HEK293 (cell line): Measurements from ENCODE around the gene LDHAL6B.

Experiments used
- CTCF ChIA-PET: fragments of 350-600 bp; formaldehyde crosslinking; extraction: SDS; loops from one replicate; lab custom pipeline; 2021; ENCODE audit warnings: antibody characterized with exemption; lab: Yijun Ruan, JAX
- POLR2A ChIA-PET: fragments of 300-600 bp; formaldehyde crosslinking; extraction: SDS; loops from one replicate; lab custom pipeline; 2020; ENCODE audit warnings: antibody characterized with exemption, inconsistent platforms; lab: Yijun Ruan, JAX
- H3K27ac ChIP-seq: fragments of 200-500 bp; sonication (Bioruptor generic); 2 replicates; pipeline ENCODE4 v1.5.1; 2014; ENCODE audit warnings: low read depth, low read length, control low read depth, inconsistent platforms; ENCODE audit errors: extremely low read depth
- H3K36me3 ChIP-seq, 2 experiments: fragments of 200-500 bp in 1 of 2; sonication (Bioruptor generic) in 1 of 2; 1 replicate in 1 of 2; 2 replicates in 1 of 2; pipeline ENCODE4 v1.5.1; 2014 to 2017; ENCODE audit warnings: inconsistent platforms in 2 of 2, low read length in 2 of 2; ENCODE audit not compliant: control insufficient read depth in 2 of 2, insufficient read depth in 1 of 2
- H3K4me1 ChIP-seq: fragments of 200-500 bp; sonication (Bioruptor generic); 2 replicates; pipeline ENCODE4 v1.5.1; 2014; ENCODE audit warnings: mild to moderate bottlenecking, low read length, inconsistent platforms; ENCODE audit not compliant: control insufficient read depth, insufficient read depth
- H3K4me3 ChIP-seq: 2 replicates; pipeline ENCODE4 v1.5.1; 2011; ENCODE audit warnings: low read depth, mild to moderate bottlenecking, control low read depth, low read length, moderate library complexity
- H3K9me3 ChIP-seq: fragments of 200-500 bp; sonication (Bioruptor generic); 2 replicates; pipeline ENCODE4 v1.5.1; 2014; ENCODE audit warnings: low read depth, low read length, inconsistent platforms; ENCODE audit not compliant: control insufficient read depth, insufficient read depth
- AEBP2 ChIP-seq: fragments of 450-650 bp; formaldehyde crosslinking; IDR thresholded peaks from 2 replicates; pipeline ENCODE4 v1.5.1; 2016; ENCODE audit warnings: missing biosample characterization, missing genetic modification characterization, borderline replicate concordance
- BCL11A ChIP-seq: fragments of 450-650 bp; formaldehyde crosslinking; IDR thresholded peaks from 2 replicates; pipeline ENCODE4 v1.5.1; 2016; ENCODE audit warnings: low read depth, missing biosample characterization, missing genetic modification characterization
- KLF17 ChIP-seq: fragments of 450-650 bp; formaldehyde crosslinking; IDR thresholded peaks from 2 replicates; pipeline ENCODE4 v1.5.1; 2016; ENCODE audit warnings: missing biosample characterization, missing genetic modification characterization
- KLF9 ChIP-seq: fragments of 450-650 bp; formaldehyde crosslinking; IDR thresholded peaks from 2 replicates; pipeline ENCODE4 v1.5.1; 2016; ENCODE audit warnings: missing biosample characterization, missing genetic modification characterization, low read depth
- MYNN ChIP-seq: fragments of 450-650 bp; formaldehyde crosslinking; IDR thresholded peaks from 2 replicates; pipeline ENCODE4 v1.5.1; 2016; ENCODE audit warnings: missing biosample characterization, missing genetic modification characterization, borderline replicate concordance
- OSR2 ChIP-seq: fragments of 450-650 bp; formaldehyde crosslinking; IDR thresholded peaks from 2 replicates; pipeline ENCODE4 v1.5.1; 2016; ENCODE audit warnings: missing biosample characterization, missing genetic modification characterization
- PBX3 ChIP-seq: sonication (generic); formaldehyde crosslinking; IDR thresholded peaks from 2 replicates; pipeline ENCODE4 v1.8.1; 2022; ENCODE audit warnings: mild to moderate bottlenecking, moderate library complexity, missing genetic modification reagents
- SALL2 ChIP-seq: fragments of 450-650 bp; formaldehyde crosslinking; IDR thresholded peaks from 2 replicates; pipeline ENCODE4 v1.5.0; 2017; ENCODE audit warnings: missing biosample characterization, mild to moderate bottlenecking, missing genetic modification characterization, borderline replicate concordance
- SP2 ChIP-seq: fragments of 450-650 bp; formaldehyde crosslinking; IDR thresholded peaks from 2 replicates; pipeline ENCODE4 v1.5.1; 2016; ENCODE audit warnings: missing biosample characterization, missing genetic modification characterization
- YY2 ChIP-seq: fragments of 450-650 bp; formaldehyde crosslinking; IDR thresholded peaks from 2 replicates; pipeline ENCODE4 v1.5.1; 2016; ENCODE audit warnings: missing biosample characterization, missing genetic modification characterization
- ZBTB11 ChIP-seq: fragments of 450-650 bp; formaldehyde crosslinking; conservative IDR thresholded peaks from 2 replicates; pipeline ENCODE4 v1.5.1; 2016; ENCODE audit warnings: low read depth, missing biosample characterization, missing genetic modification characterization
- ZBTB20 ChIP-seq: fragments of 450-650 bp; formaldehyde crosslinking; IDR thresholded peaks from 2 replicates; pipeline ENCODE4 v1.5.1; 2016; ENCODE audit warnings: missing biosample characterization, missing genetic modification characterization
- ZBTB44 ChIP-seq: fragments of 450-650 bp; IDR thresholded peaks from 2 replicates; pipeline ENCODE4 v1.5.1; 2018; ENCODE audit warnings: missing biosample characterization, mild to moderate bottlenecking, missing genetic modification characterization
- ZEB2 ChIP-seq: fragments of 450-650 bp; formaldehyde crosslinking; IDR thresholded peaks from 2 replicates; pipeline ENCODE4 v1.5.1; 2016; ENCODE audit warnings: missing biosample characterization, missing genetic modification characterization
- ZIC2 ChIP-seq: fragments of 450-650 bp; formaldehyde crosslinking; IDR thresholded peaks from 2 replicates; pipeline ENCODE4 v1.5.1; 2016; ENCODE audit warnings: missing biosample characterization, missing genetic modification characterization
- ZNF18 ChIP-seq: fragments of 450-650 bp; formaldehyde crosslinking; IDR thresholded peaks from 2 replicates; pipeline ENCODE4 v1.5.1; 2016; ENCODE audit warnings: missing biosample characterization, missing genetic modification characterization
- ZNF211 ChIP-seq: fragments of 450-650 bp; formaldehyde crosslinking; IDR thresholded peaks from 2 replicates; pipeline ENCODE4 v1.5.1; 2016; ENCODE audit warnings: low read depth, missing biosample characterization, missing genetic modification characterization
- ZNF214 ChIP-seq: fragments of 450-650 bp; formaldehyde crosslinking; IDR thresholded peaks from 2 replicates; pipeline ENCODE4 v1.5.1; 2017; ENCODE audit warnings: missing biosample characterization, mild to moderate bottlenecking, missing genetic modification characterization, borderline replicate concordance
- ZNF239 ChIP-seq: fragments of 450-650 bp; formaldehyde crosslinking; IDR thresholded peaks from 2 replicates; pipeline ENCODE4 v1.5.1; 2016; ENCODE audit warnings: missing biosample characterization, missing genetic modification characterization
- ZNF266 ChIP-seq: fragments of 450-650 bp; formaldehyde crosslinking; IDR thresholded peaks from 2 replicates; pipeline ENCODE4 v1.5.1; 2016; ENCODE audit warnings: missing biosample characterization, missing genetic modification characterization, low read depth
- ZNF354C ChIP-seq: fragments of 450-650 bp; formaldehyde crosslinking; IDR thresholded peaks from 2 replicates; pipeline ENCODE4 v1.5.1; 2016; ENCODE audit warnings: missing biosample characterization, missing genetic modification characterization, low read depth, borderline replicate concordance
- ZNF362 ChIP-seq: fragments of 450-650 bp; formaldehyde crosslinking; IDR thresholded peaks from 2 replicates; pipeline ENCODE4 v1.5.1; 2016; ENCODE audit warnings: missing biosample characterization, missing genetic modification characterization
- ZNF548 ChIP-seq: fragments of 450-650 bp; formaldehyde crosslinking; IDR thresholded peaks from 2 replicates; pipeline ENCODE4 v1.5.1; 2016; ENCODE audit warnings: missing biosample characterization, missing genetic modification characterization
- ZNF549 ChIP-seq: fragments of 450-650 bp; IDR thresholded peaks from 2 replicates; pipeline ENCODE4 v1.5.1; 2018; ENCODE audit warnings: missing biosample characterization, missing genetic modification characterization, mild to moderate bottlenecking, inconsistent platforms, moderate library complexity
- ZNF561 ChIP-seq: fragments of 450-650 bp; IDR thresholded peaks from 2 replicates; pipeline ENCODE4 v1.5.1; 2018; ENCODE audit warnings: missing biosample characterization, missing genetic modification characterization, borderline replicate concordance
- ZNF777 ChIP-seq: fragments of 450-650 bp; formaldehyde crosslinking; IDR thresholded peaks from 2 replicates; pipeline ENCODE4 v1.5.1; 2017; ENCODE audit warnings: missing biosample characterization, missing genetic modification characterization, borderline replicate concordance

Gene LDHAL6B

GRCh38 chr15:59190291-59190690 is 16.4 kb upstream of the LDHAL6B start:
- CTCF ChIA-PET = no interaction called here

GRCh38 chr15:59191855-59192237 is 14.8 kb upstream of the LDHAL6B start:
- POLR2A ChIA-PET = no interaction called here
- no peak overlapping the region for H3K4me3 ChIP-seq
- TF ChIP-seq ZNF239 = no peak
- no peak for TF ChIP-seq SP2 (tag by site-specific recombination)
- no peak for TF ChIP-seq YY2 (tag by site-specific recombination)
- no peak for TF ChIP-seq ZBTB44 (tag by site-specific recombination)
- TF ChIP-seq ZNF18 (tag by site-specific recombination) = no peak
- TF ChIP-seq ZNF548 = no peak
- TF ChIP-seq KLF17 (tag by site-specific recombination) = no peak
- no peak for TF ChIP-seq AEBP2 (tag by site-specific recombination)
- no peak for TF ChIP-seq ZNF362
- no peak for TF ChIP-seq SALL2 (tag by site-specific recombination)
- TF ChIP-seq KLF9 (tag by site-specific recombination) = no peak

More at GRCh38 chr15:59190291-59190690, 16.4 kb upstream of the LDHAL6B start:
- TF ChIP-seq ZBTB11 (tag by site-specific recombination) (no peak), ZNF549 (tag by site-specific recombination) (no peak), ZNF266 (tag by site-specific recombination) (no peak), ZNF561 (tag by site-specific recombination) (no peak), ZNF777 (tag by site-specific recombination) (no peak), ZNF354C (tag by site-specific recombination) (no peak), ZEB2 (no peak), ZIC2 (tag by site-specific recombination) (no peak), ZNF211 (tag by site-specific recombination) (no peak), BCL11A (tag by site-specific recombination) (no peak), PBX3 (CRISPR knock-in tag) (no peak), MYNN (tag by site-specific recombination) (no peak), ZNF214 (tag by site-specific recombination) (no peak), ZBTB20 (tag by site-specific recombination) (no peak), OSR2 (tag by site-specific recombination) (no peak), KLF9 (tag by site-specific recombination) (no peak)
- TF ChIP-seq, all 188 proteins: peak for 0
- no peak overlapping the region for H3K4me3 ChIP-seq
- H3K4me1 ChIP-seq = no peaks in the 10 kb centered on the region
- no peaks in the 10 kb centered on the region for H3K9me3 ChIP-seq
- peaks cover 4 to 27% of the 10 kb centered on the region in 2 experiments for H3K36me3 ChIP-seq
- no peak overlapping the region for H3K27ac ChIP-seq
- POLR2A ChIA-PET = no interaction called here

More at GRCh38 chr15:59191855-59192237, 14.8 kb upstream of the LDHAL6B start:
- H3K9me3 ChIP-seq = no peaks in the 10 kb centered on the region
- H3K27ac ChIP-seq = no peak overlapping the region
- CTCF ChIA-PET = interaction anchor here (0.7 kb wide), 1 partner anchor 1166 kb away, joined by 5 read pairs; no protein-coding TSS in a partner anchor
- H3K36me3 ChIP-seq = peaks cover 4 to 27% of the 10 kb centered on the region in 2 experiments
- no peaks in the 10 kb centered on the region for H3K4me1 ChIP-seq
